ENCODE data around the gene AGER. TPM values are rescaled to one million over a fixed set of nuclear protein-coding genes. Genes with fewer than 3 reads are reported as not detected.
"Not testable (repeated sequence)": the region's sequence is repeated elsewhere in the genome, so short reads cannot be mapped to it uniquely, and the experiment has no call there.

AGER gene
- total and polyA plus RNA-seq, 4 donors: 1.4 to 16.5 (median 9.6) TPM

- 87% methylated on average over 10 of the region's 10 CpGs for WGBS, 2 donors
- peak in 1 of 2 donors; percentile 14 for DNase-seq
- H3K36me3 ChIP-seq (ENCODE audit: control insufficient read depth in 1 of 2, insufficient read depth in 2 of 2, low read length in 1 of 2): no peaks in the 10 kb centered on the region
- H3K4me1 ChIP-seq (ENCODE audit: control insufficient read depth in 1 of 2, insufficient read depth in 2 of 2, low read length in 2 of 2): no peaks in the 10 kb centered on the region
- no peaks in the 10 kb centered on the region for H3K27me3 ChIP-seq (ENCODE audit: control insufficient read depth in 1 of 2, insufficient read depth in 2 of 2, low read length in 1 of 2)
- H3K27ac ChIP-seq (ENCODE audit: low read depth in 1 of 2, low read length in 2 of 2): no peak overlapping the region
- intact Hi-C loops (cut with DNase I): no loop called here
- H3K9me3 ChIP-seq (ENCODE audit: control insufficient read depth, low read length): no peaks in the 10 kb centered on the region
- no peak for ATAC-seq (ENCODE audit: low FRiP score)
- no peak overlapping the region for H3K4me3 ChIP-seq (ENCODE audit: low read length in 2 of 2)
Observed at GRCh38 chr6:32216285-32216684, 32.2 kb upstream of the AGER start.

GRCh38 chr6:32215617-32216016 lies 31.6 kb upstream of the AGER start:
- intact Hi-C loops (cut with DNase I): no loop called here
- Histone ChIP-seq H3K4me3 (ENCODE audit: low read length in 2 of 2) (no peak overlapping the region), H3K27ac (ENCODE audit: low read depth in 1 of 2, low read length in 2 of 2) (no peak overlapping the region), H3K36me3 (ENCODE audit: control insufficient read depth in 1 of 2, insufficient read depth in 2 of 2, low read length in 1 of 2) (no peaks in the 10 kb centered on the region), H3K9me3 (ENCODE audit: control insufficient read depth, low read length) (no peaks in the 10 kb centered on the region), H3K4me1 (ENCODE audit: control insufficient read depth in 1 of 2, insufficient read depth in 2 of 2, low read length in 2 of 2) (no peaks in the 10 kb centered on the region), H3K27me3 (ENCODE audit: control insufficient read depth in 1 of 2, insufficient read depth in 2 of 2, low read length in 1 of 2) (no peaks in the 10 kb centered on the region)
- 96 to 97% methylated on average over 4 of the region's 4 CpGs for whole genome bisulfite sequencing, 2 donors
- DNase-seq (no peak), ATAC-seq (ENCODE audit: low FRiP score) (no peak)

GRCh38 chr6:32214126-32214525 lies 30.1 kb upstream of the AGER start:
- no peaks in the 10 kb centered on the region for H3K36me3 ChIP-seq (ENCODE audit: control insufficient read depth in 1 of 2, insufficient read depth in 2 of 2, low read length in 1 of 2)
- H3K4me3 ChIP-seq (ENCODE audit: low read length in 2 of 2): no peak overlapping the region
- intact Hi-C loops (cut with DNase I): no loop called here
- ATAC-seq (ENCODE audit: low FRiP score): no peak
- no peak for DNase-seq
- WGBS, 2 donors: 90 to 91% methylated on average over 3 of the region's 3 CpGs
- no peak overlapping the region for H3K27ac ChIP-seq (ENCODE audit: low read depth in 1 of 2, low read length in 2 of 2)
- H3K27me3 ChIP-seq (ENCODE audit: control insufficient read depth in 1 of 2, insufficient read depth in 2 of 2, low read length in 1 of 2): no peaks in the 10 kb centered on the region
- H3K9me3 ChIP-seq (ENCODE audit: control insufficient read depth, low read length): no peaks in the 10 kb centered on the region
- no peaks in the 10 kb centered on the region for H3K4me1 ChIP-seq (ENCODE audit: control insufficient read depth in 1 of 2, insufficient read depth in 2 of 2, low read length in 2 of 2)

- H3K4me1 ChIP-seq (ENCODE audit: control insufficient read depth in 1 of 2, insufficient read depth in 2 of 2, low read length in 2 of 2): no peaks in the 10 kb centered on the region
- intact Hi-C loops (cut with DNase I): no loop called here
- DNase-seq: no peak
- WGBS, 2 donors: 90 to 91% methylated on average over 6 of the region's 6 CpGs
- no peak overlapping the region for H3K4me3 ChIP-seq (ENCODE audit: low read length in 2 of 2)
- no peaks in the 10 kb centered on the region for H3K36me3 ChIP-seq (ENCODE audit: control insufficient read depth in 1 of 2, insufficient read depth in 2 of 2, low read length in 1 of 2)
- H3K27ac ChIP-seq (ENCODE audit: low read depth in 1 of 2, low read length in 2 of 2): no peak overlapping the region
- H3K27me3 ChIP-seq (ENCODE audit: control insufficient read depth in 1 of 2, insufficient read depth in 2 of 2, low read length in 1 of 2): no peaks in the 10 kb centered on the region
- no peak for ATAC-seq (ENCODE audit: low FRiP score)
- H3K9me3 ChIP-seq (ENCODE audit: control insufficient read depth, low read length): no peaks in the 10 kb centered on the region
Observed at GRCh38 chr6:32213649-32214048, 29.6 kb upstream of the AGER start.

GRCh38 chr6:32212076-32212760 lies 28.2 kb upstream of the AGER start:
- intact Hi-C loops (cut with DNase I): no loop called here

GRCh38 chr6:32211432-32211831 lies 27.4 kb upstream of the AGER start:
- H3K9me3 ChIP-seq (ENCODE audit: control insufficient read depth, low read length); ATAC-seq (ENCODE audit: low FRiP score); H3K27ac ChIP-seq (ENCODE audit: low read depth in 1 of 2, low read length in 2 of 2); H3K4me1 ChIP-seq (ENCODE audit: control insufficient read depth in 1 of 2, insufficient read depth in 2 of 2, low read length in 2 of 2); intact Hi-C loops (cut with DNase I); H3K36me3 ChIP-seq (ENCODE audit: control insufficient read depth in 1 of 2, insufficient read depth in 2 of 2, low read length in 1 of 2); DNase-seq; H3K27me3 ChIP-seq (ENCODE audit: control insufficient read depth in 1 of 2, insufficient read depth in 2 of 2, low read length in 1 of 2); H3K4me3 ChIP-seq (ENCODE audit: low read length in 2 of 2): not testable (repeated sequence)
- WGBS, 2 donors: 86% methylated on average over 4 of the region's 4 CpGs

More at GRCh38 chr6:32212076-32212760, 28.2 kb upstream of the AGER start:
- Histone ChIP-seq H3K27me3 (ENCODE audit: control insufficient read depth in 1 of 2, insufficient read depth in 2 of 2, low read length in 1 of 2) (no peaks in the 10 kb centered on the region), H3K9me3 (ENCODE audit: control insufficient read depth, low read length) (no peaks in the 10 kb centered on the region), H3K4me3 (ENCODE audit: low read length in 2 of 2) (no peak overlapping the region), H3K36me3 (ENCODE audit: control insufficient read depth in 1 of 2, insufficient read depth in 2 of 2, low read length in 1 of 2) (no peaks in the 10 kb centered on the region), H3K4me1 (ENCODE audit: control insufficient read depth in 1 of 2, insufficient read depth in 2 of 2, low read length in 2 of 2) (no peaks in the 10 kb centered on the region), H3K27ac (ENCODE audit: low read depth in 1 of 2, low read length in 2 of 2) (no peak overlapping the region)
- no peak for ATAC-seq (ENCODE audit: low FRiP score)
- WGBS, 2 donors: 60 to 70% methylated on average over 12 of the region's 12 CpGs
- no peak for DNase-seq

- WGBS, 2 donors: 85 to 86% methylated on average over 5 of the region's 5 CpGs
- ATAC-seq (ENCODE audit: low FRiP score) (no peak), DNase-seq (no peak)
- Histone ChIP-seq H3K36me3 (ENCODE audit: control insufficient read depth in 1 of 2, insufficient read depth in 2 of 2, low read length in 1 of 2) (no peaks in the 10 kb centered on the region), H3K4me3 (ENCODE audit: low read length in 2 of 2) (no peak overlapping the region), H3K27ac (ENCODE audit: low read depth in 1 of 2, low read length in 2 of 2) (no peak overlapping the region), H3K27me3 (ENCODE audit: control insufficient read depth in 1 of 2, insufficient read depth in 2 of 2, low read length in 1 of 2) (no peaks in the 10 kb centered on the region), H3K4me1 (ENCODE audit: control insufficient read depth in 1 of 2, insufficient read depth in 2 of 2, low read length in 2 of 2) (no peaks in the 10 kb centered on the region), H3K9me3 (ENCODE audit: control insufficient read depth, low read length) (no peaks in the 10 kb centered on the region)
- intact Hi-C loops (cut with DNase I): no loop called here
Observed at GRCh38 chr6:32210191-32210601, 26.1 kb upstream of the AGER start.

GRCh38 chr6:32208996-32209395 lies 24.9 kb upstream of the AGER start:
- 80 to 82% methylated on average over 1 of the region's 1 CpG for WGBS, 2 donors
- no peak for DNase-seq
- H3K36me3 ChIP-seq (ENCODE audit: control insufficient read depth in 1 of 2, insufficient read depth in 2 of 2, low read length in 1 of 2): no peaks in the 10 kb centered on the region
- H3K27ac ChIP-seq (ENCODE audit: low read depth in 1 of 2, low read length in 2 of 2): no peak overlapping the region
- H3K4me3 ChIP-seq (ENCODE audit: low read length in 2 of 2): no peak overlapping the region
- intact Hi-C loops (cut with DNase I): no loop called here
- no peaks in the 10 kb centered on the region for H3K9me3 ChIP-seq (ENCODE audit: control insufficient read depth, low read length)
- no peak for ATAC-seq (ENCODE audit: low FRiP score)
- no peaks in the 10 kb centered on the region for H3K4me1 ChIP-seq (ENCODE audit: control insufficient read depth in 1 of 2, insufficient read depth in 2 of 2, low read length in 2 of 2)
- no peaks in the 10 kb centered on the region for H3K27me3 ChIP-seq (ENCODE audit: control insufficient read depth in 1 of 2, insufficient read depth in 2 of 2, low read length in 1 of 2)

GRCh38 chr6:32204268-32204715 lies 20.2 kb upstream of the AGER start:
- H3K36me3 ChIP-seq (ENCODE audit: control insufficient read depth in 1 of 2, insufficient read depth in 2 of 2, low read length in 1 of 2): no peaks in the 10 kb centered on the region
- H3K27ac ChIP-seq (ENCODE audit: low read depth in 1 of 2, low read length in 2 of 2): no peak overlapping the region
- 75 to 78% methylated on average over 3 of the region's 3 CpGs for WGBS, 2 donors

More at GRCh38 chr6:32204268-32204715, 20.2 kb upstream of the AGER start:
- Histone ChIP-seq H3K4me3 (ENCODE audit: low read length in 2 of 2) (no peak overlapping the region), H3K27me3 (ENCODE audit: control insufficient read depth in 1 of 2, insufficient read depth in 2 of 2, low read length in 1 of 2) (no peaks in the 10 kb centered on the region), H3K4me1 (ENCODE audit: control insufficient read depth in 1 of 2, insufficient read depth in 2 of 2, low read length in 2 of 2) (no peaks in the 10 kb centered on the region), H3K9me3 (ENCODE audit: control insufficient read depth, low read length) (no peaks in the 10 kb centered on the region)
- intact Hi-C loops (cut with DNase I): no loop called here
- ATAC-seq (ENCODE audit: low FRiP score) (no peak), DNase-seq (no peak)

All from aorta (tissue), 5 donors.